ENCODE results near the gene COX19. TPM values are rescaled to one million over a fixed set of nuclear protein-coding genes. Genes with fewer than 3 reads are reported as not detected.

The COX19 gene
- total and polyA plus RNA-seq, 2 of the 13 experiments (the other 11 are each of a cell fraction or from before 2014, with no cell fraction given): 11.5 to 21.7 TPM

GRCh38 chr7:1015196-1016121 lies 40.1 kb upstream of the COX19 start (continued):
- no peak for TF ChIP-seq ZFP36 (IDR thresholded peaks at IDR 0.05; ENCODE audit: borderline replicate concordance, low read depth, low read length, partially characterized antibody)
- TF ChIP-seq GATA4 (IDR thresholded peaks at IDR 0.05; ENCODE audit: borderline replicate concordance, low read depth): no peak
- TF ChIP-seq SIX4 (CRISPR knock-in tag; IDR thresholded peaks at IDR 0.05): no peak
- no peak for TF ChIP-seq E2F2 (CRISPR knock-in tag; IDR thresholded peaks at IDR 0.05; ENCODE audit: borderline replicate concordance)
- no peak for TF ChIP-seq ZKSCAN8 (CRISPR knock-in tag; IDR thresholded peaks at IDR 0.05; ENCODE audit: borderline replicate concordance)
- TF ChIP-seq RAD21 (CRISPR knock-in tag; IDR thresholded peaks at IDR 0.05): no peak; the same call in 1 of the 2 replicates
- TF ChIP-seq CCDC6 (CRISPR knock-in tag; IDR thresholded peaks at IDR 0.05): no peak
- no peak for TF ChIP-seq BRF2 (CRISPR knock-in tag; IDR thresholded peaks at IDR 0.05)
- no peak for TF ChIP-seq PITX1 (CRISPR knock-in tag; IDR thresholded peaks at IDR 0.05)
- TF ChIP-seq NFYC (CRISPR knock-in tag; IDR thresholded peaks at IDR 0.05): no peak
- no peak for TF ChIP-seq ZNF670 (CRISPR knock-in tag; IDR thresholded peaks at IDR 0.05; ENCODE audit: borderline replicate concordance)
- TF ChIP-seq ERF (CRISPR knock-in tag; IDR thresholded peaks at IDR 0.05): no peak
- TF ChIP-seq UBTF (CRISPR knock-in tag; IDR thresholded peaks at IDR 0.05): no peak
- no peak for TF ChIP-seq ZNF775 (CRISPR knock-in tag; IDR thresholded peaks at IDR 0.05; ENCODE audit: borderline replicate concordance)
- TF ChIP-seq REL (CRISPR knock-in tag; conservative IDR thresholded peaks at IDR 0.05): no peak
- no peak for TF ChIP-seq ZBED4 (CRISPR knock-in tag; IDR thresholded peaks at IDR 0.05; ENCODE audit: borderline replicate concordance)
- TF ChIP-seq TGIF2 (CRISPR knock-in tag; IDR thresholded peaks at IDR 0.05): 0 out of 2 replicates have a peak, but pooled peaks have one; percentile 28
- TF ChIP-seq ZNF570 (CRISPR knock-in tag; IDR thresholded peaks at IDR 0.05; ENCODE audit: borderline replicate concordance): no peak
- no peak for TF ChIP-seq ZNF501 (CRISPR knock-in tag; IDR thresholded peaks at IDR 0.05)
- TF ChIP-seq ZNF274 (CRISPR knock-in tag; IDR thresholded peaks at IDR 0.05): no peak
- TF ChIP-seq SMARCE1 (IDR thresholded peaks at IDR 0.05; ENCODE audit: borderline replicate concordance): no peak
